GM21526 (cell line): ENCODE measurements around the gene GSTM4.

Experiments
- ATAC-seq: cut with Tn5 transposase; IDR thresholded peaks from one replicate; pipeline ENCODE4 v1.9.1; 2021; ENCODE audit warnings: moderate library complexity; ENCODE audit not compliant: unreplicated experiment, low FRiP score

The GSTM4 gene

GRCh38 chr1:109655615-109656519 lies at the start of gene GSTM4:
TSS of gene GSTM4 (plus strand) at chr1:109656099. CDS start at chr1:109656390, 291 bp downstream.
- ATAC-seq: peak; percentile 94

GRCh38 chr1:109609881-109610280 lies 46.0 kb upstream of the GSTM4 start:
- ATAC-seq: no peak

- ATAC-seq: no peak
These were observed 45.1 kb upstream of the GSTM4 start for GRCh38 chr1:109610609-109611307.

- no peak for ATAC-seq
These were observed 44.5 kb upstream of the GSTM4 start for GRCh38 chr1:109611308-109611990.

GRCh38 chr1:109613361-109614147 lies 42.3 kb upstream of the GSTM4 start:
- no peak for ATAC-seq

- no peak for ATAC-seq
These were observed 40.0 kb upstream of the GSTM4 start for GRCh38 chr1:109615879-109616278.

- ATAC-seq: no peak
These were observed 39.5 kb upstream of the GSTM4 start for GRCh38 chr1:109616391-109616790.

- no peak for ATAC-seq
These were observed 38.6 kb upstream of the GSTM4 start for GRCh38 chr1:109617291-109617801.

- no peak for ATAC-seq
These were observed 37.0 kb upstream of the GSTM4 start for GRCh38 chr1:109618661-109619575.

GRCh38 chr1:109619576-109620400 lies 36.1 kb upstream of the GSTM4 start, which contains the start of the genes AMPD2 and GNAT2:
TSS of gene AMPD2 (plus strand) at chr1:109619837. CDS start at chr1:109621176, 1,339 bp downstream.
TSS of gene GNAT2 (minus strand) at chr1:109619616. CDS start at chr1:109612870, 6,746 bp downstream.
- peak; percentile 44 for ATAC-seq

- ATAC-seq: no peak
These were observed 35.5 kb upstream of the GSTM4 start for GRCh38 chr1:109620401-109620791.

- peak; percentile 61 for ATAC-seq
These were observed 35.0 kb upstream of the GSTM4 start for GRCh38 chr1:109620841-109621286.

GRCh38 chr1:109621379-109622136 lies 34.3 kb upstream of the GSTM4 start:
- no peak for ATAC-seq

- ATAC-seq: no peak
These were observed 33.6 kb upstream of the GSTM4 start for GRCh38 chr1:109622137-109622892.

- ATAC-seq: no peak
These were observed 33.0 kb upstream of the GSTM4 start for GRCh38 chr1:109622895-109623294.

GRCh38 chr1:109623601-109624161 lies 32.2 kb upstream of the GSTM4 start:
- ATAC-seq: no peak
